IPS DF 6.9 (cell line): Measurements from ENCODE around the gene CYB5A.

Experiments used
- DNase-seq: peaks from one replicate; pipeline ENCODE4 v3.0.0-alpha.2; 2013; ENCODE audit warnings: low read depth, low spot score
- H3K27ac ChIP-seq: one replicate; pipeline ENCODE4 v1.5.1; 2013; ENCODE audit warnings: low read length, control low read depth
- H3K27me3 ChIP-seq: 2 replicates; pipeline ENCODE4 v1.6.1; 2013; ENCODE audit warnings: mild to moderate bottlenecking, low read length; ENCODE audit not compliant: control insufficient read depth, insufficient read depth
- H3K36me3 ChIP-seq: 2 replicates; pipeline ENCODE4 v1.6.1; 2013; ENCODE audit warnings: low read length; ENCODE audit not compliant: control insufficient read depth, insufficient read depth
- H3K4me1 ChIP-seq: 2 replicates; pipeline ENCODE4 v1.6.1; 2013; ENCODE audit warnings: low read length; ENCODE audit not compliant: control insufficient read depth, insufficient read depth
- H3K4me3 ChIP-seq: 2 replicates; pipeline ENCODE4 v1.5.1; 2013; ENCODE audit warnings: mild to moderate bottlenecking, low read length
- H3K9me3 ChIP-seq: 2 replicates; pipeline ENCODE4 v1.6.1; 2013; ENCODE audit warnings: low read length, inconsistent platforms; ENCODE audit not compliant: control insufficient read depth, insufficient read depth
- WGBS: extraction: QIAGEN DNeasy Blood & Tissue Kit; methylation state at CpG from one replicate; pipeline ENCODE4 v1.1.7; 2013; ENCODE audit warnings: mixed read lengths, missing lambda C conversion rate; ENCODE audit not compliant: insufficient read length, insufficient coverage; 5-methylcytosine and 5-hydroxymethylcytosine counted together

Gene CYB5A

DNA sequence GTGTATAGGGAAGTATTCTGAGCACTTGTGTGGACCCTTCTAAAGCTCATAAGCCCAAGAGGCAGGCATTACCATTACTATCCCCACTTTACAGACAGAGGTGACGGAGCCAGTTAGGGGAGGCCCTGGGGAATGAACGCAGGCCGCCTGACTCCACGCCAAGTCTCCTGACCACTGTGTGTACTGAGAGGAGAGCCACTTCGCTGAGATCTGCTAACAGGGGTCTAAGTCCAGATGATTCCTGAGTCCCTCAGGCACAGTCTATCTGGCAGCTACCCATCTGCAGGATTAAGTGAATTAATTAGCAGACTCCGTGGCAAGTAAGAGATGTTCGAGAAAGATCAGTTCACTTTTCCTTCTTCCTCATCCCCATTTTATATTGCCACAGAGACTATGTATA is 13.7 kb downstream of the CYB5A start:
- Histone ChIP-seq H3K27me3 (no peaks in the 10 kb centered on the region), H3K9me3 (no peaks in the 10 kb centered on the region), H3K4me1 (peaks cover 15% of the 10 kb centered on the region; the same call in 1 of the 2 replicates), H3K27ac (no peak overlapping the region), H3K36me3 (no peaks in the 10 kb centered on the region), H3K4me3 (no peak overlapping the region)
- WGBS: no CpG with 5 or more reads among the region's 7 CpGs
- DNase-seq: no peak

DNA sequence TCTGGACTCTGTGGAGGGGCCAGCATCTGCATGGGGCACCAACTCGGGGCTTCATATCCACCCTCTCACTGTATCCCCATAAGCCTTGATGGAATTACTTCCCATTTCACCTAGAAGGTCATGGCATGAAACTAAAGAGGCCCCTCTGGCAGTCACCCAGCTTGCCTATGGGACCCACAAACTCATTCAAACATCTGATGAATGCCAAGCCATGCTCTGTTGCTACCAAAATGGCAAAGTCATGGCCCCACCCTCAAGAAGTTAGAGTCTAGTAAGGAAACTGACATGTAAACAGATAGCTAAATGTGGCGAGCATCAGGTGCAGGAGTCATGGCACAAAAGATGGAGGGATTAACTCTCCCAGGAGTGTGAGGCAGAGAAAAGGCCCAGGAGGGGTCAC is 14.5 kb downstream of the CYB5A start:
- no peaks in the 10 kb centered on the region for H3K36me3 ChIP-seq
- no peaks in the 10 kb centered on the region for H3K9me3 ChIP-seq
- no peak for DNase-seq
- no peaks in the 10 kb centered on the region for H3K27me3 ChIP-seq
- no CpG with 5 or more reads among the region's 2 CpGs for WGBS
- peaks cover 11% of the 10 kb centered on the region; the same call in 1 of the 2 replicates for H3K4me1 ChIP-seq
- no peak overlapping the region for H3K4me3 ChIP-seq
- no peak overlapping the region for H3K27ac ChIP-seq

DNA sequence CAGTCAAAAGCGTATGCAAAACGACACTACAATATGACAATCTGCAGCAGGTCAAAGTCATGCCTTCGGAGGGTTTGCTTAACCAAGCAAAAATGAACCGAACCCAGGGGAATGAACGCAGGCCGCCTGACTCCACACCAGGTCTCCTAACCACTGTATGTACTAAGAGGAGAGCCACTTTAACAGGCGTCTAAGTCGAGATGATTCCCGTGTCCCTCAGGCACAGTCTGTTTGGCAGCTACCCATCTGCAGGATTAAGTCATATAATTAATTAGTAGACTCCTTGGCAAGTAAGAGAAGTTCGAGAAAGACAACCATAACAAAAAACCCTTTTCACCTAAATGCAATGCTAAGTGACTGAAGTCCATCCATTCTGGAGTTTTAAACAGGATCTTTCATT is 15.2 kb downstream of the CYB5A start:
- Histone ChIP-seq H3K4me1 (peaks cover 5% of the 10 kb centered on the region; the same call in 1 of the 2 replicates), H3K27ac (no peak overlapping the region), H3K4me3 (no peak overlapping the region), H3K27me3 (no peaks in the 10 kb centered on the region), H3K36me3 (no peaks in the 10 kb centered on the region), H3K9me3 (no peaks in the 10 kb centered on the region)
- WGBS: no CpG with 5 or more reads among the region's 10 CpGs
- no peak for DNase-seq

DNA sequence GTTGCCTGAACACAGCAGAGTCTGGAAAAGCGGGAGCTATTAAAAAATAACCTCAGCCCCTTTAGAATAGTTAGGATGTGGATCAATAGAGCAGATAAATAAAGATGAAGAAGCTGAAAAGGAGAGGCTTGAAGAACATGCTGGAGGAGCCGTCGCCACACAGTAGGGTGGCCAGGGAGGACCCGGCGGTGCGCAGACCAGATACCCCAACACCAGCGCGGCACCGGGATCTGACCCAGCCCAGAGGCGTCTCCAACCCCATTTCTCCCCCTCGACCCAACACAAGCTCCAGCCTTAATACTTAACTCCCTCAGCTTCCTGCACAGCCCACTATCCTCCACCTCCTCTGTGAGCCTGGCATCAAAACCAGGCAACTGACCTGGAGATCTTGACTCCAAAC is 16.0 kb downstream of the CYB5A start:
- H3K4me3 ChIP-seq: no peak overlapping the region
- no peaks in the 10 kb centered on the region for H3K36me3 ChIP-seq
- H3K4me1 ChIP-seq: peaks cover 1% of the 10 kb centered on the region; the same call in 1 of the 2 replicates
- WGBS: no CpG with 5 or more reads among the region's 11 CpGs
- H3K27ac ChIP-seq: no peak overlapping the region
- H3K27me3 ChIP-seq: no peaks in the 10 kb centered on the region
- DNase-seq: no peak
- no peaks in the 10 kb centered on the region for H3K9me3 ChIP-seq

DNA sequence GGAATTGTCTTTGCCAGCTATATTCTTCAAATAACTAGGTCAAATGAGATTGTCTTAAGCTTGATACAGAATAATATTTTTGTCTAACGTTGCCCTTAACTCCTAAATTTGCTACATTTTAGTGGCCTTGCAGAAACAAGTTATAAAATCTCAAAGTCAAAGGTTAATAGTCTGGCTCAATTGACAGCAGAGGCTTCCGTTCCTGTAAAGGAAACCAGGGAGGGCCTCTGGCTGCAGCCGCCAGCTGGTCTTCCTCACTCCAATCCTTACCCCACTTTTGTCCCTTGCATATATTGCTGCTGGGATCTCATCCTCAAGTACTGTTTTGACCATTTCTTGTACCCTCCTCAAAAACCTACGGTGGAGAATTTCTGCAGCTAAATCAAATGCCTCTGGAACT is 17.1 kb downstream of the CYB5A start:
- no CpG with 5 or more reads among the region's 4 CpGs for WGBS
- H3K27me3 ChIP-seq: no peaks in the 10 kb centered on the region
- H3K9me3 ChIP-seq: no peaks in the 10 kb centered on the region
- no peak overlapping the region for H3K4me3 ChIP-seq
- H3K4me1 ChIP-seq: 0 out of 2 replicates have a peak, but pooled peaks cover 1% of the 10 kb centered on the region
- H3K36me3 ChIP-seq: no peaks in the 10 kb centered on the region
- H3K27ac ChIP-seq: no peak overlapping the region
- DNase-seq: no peak

DNA sequence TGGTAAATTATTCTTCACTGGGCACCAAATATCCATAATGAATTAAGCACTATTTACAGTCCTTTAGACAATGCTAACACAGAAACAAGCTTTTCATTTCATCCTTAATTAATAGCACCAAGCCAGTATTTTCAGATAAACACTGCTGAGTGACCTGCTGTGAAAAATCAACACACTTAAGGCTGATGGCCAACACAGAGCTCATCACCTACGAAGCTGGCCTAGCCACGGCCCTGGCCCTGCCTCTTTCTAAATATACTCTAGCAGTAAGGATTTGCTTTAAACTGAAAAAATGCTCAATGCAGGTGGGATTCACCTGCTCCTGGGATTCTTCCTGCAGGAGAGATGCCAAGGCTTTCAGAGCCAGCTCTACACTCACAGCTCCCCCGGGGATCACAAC is 18.4 kb downstream of the CYB5A start:
- Histone ChIP-seq H3K36me3 (no peaks in the 10 kb centered on the region; the same call in 1 of the 2 replicates), H3K4me1 (peaks cover 2% of the 10 kb centered on the region), H3K27me3 (no peaks in the 10 kb centered on the region; the same call in 1 of the 2 replicates), H3K4me3 (no peak overlapping the region), H3K27ac (no peak overlapping the region), H3K9me3 (no peaks in the 10 kb centered on the region)
- DNase-seq: no peak
- WGBS: no CpG with 5 or more reads among the region's 3 CpGs

DNA sequence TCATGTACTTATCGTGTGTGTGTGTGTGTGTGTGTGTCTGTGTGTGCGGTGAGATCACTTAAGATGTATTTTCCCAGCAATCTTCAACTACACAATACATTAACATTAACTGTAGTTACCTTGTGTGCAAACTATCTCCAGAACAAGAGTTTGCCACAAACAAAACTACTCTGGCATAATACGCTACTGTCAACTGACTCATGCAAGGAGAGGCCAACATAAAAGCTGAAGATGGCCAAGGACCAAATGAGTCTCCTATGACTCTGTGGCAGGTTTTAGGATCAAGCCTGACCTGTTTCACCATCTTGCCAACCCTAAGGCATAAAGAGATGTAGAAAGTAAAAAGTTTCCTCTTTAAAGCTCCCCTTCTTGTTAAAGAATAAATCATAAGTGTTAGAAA is 20.1 kb downstream of the CYB5A start:
- WGBS: no CpG with 5 or more reads among the region's 3 CpGs

DNA sequence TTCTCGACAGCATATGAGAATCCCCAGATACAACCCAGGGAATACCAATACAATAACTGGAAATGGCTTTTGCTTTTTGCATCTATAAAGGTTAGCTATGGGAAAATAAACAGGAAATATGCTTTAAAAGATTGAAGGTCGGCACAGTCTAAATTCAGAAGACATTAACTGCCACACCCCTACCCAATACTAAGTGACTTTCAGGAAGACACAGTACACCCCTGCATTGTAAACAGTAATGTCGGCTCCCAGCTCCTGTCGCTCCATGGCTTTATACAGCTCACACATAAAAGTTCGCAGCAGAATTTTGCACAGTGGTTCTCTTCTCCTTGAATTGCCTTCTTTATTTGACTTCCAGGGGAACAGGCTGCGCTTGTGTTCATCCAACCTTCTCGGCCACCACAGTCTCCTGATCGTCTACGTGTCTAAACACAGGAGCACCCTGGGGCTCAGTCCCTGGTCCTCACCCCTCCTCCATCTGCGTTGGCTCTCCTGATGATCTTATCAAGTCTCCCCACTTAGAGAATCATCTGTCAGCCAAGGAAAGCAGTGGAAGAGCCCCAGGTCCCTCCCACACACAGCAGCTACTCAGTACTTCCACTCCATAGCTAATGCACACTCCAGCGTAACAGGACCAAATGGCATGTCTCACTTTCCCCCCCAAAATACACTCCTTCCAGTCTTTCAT is 22.7 kb downstream of the CYB5A start:
- Histone ChIP-seq H3K36me3 (no peaks in the 10 kb centered on the region; the same call in 1 of the 2 replicates), H3K27me3 (no peaks in the 10 kb centered on the region; the same call in 1 of the 2 replicates), H3K27ac (no peak overlapping the region), H3K4me3 (no peak overlapping the region), H3K9me3 (no peaks in the 10 kb centered on the region), H3K4me1 (peaks cover 2% of the 10 kb centered on the region)
- no CpG with 5 or more reads among the region's 11 CpGs for WGBS
- no peak for DNase-seq

More for the DNA sequence above, 20.1 kb downstream of the CYB5A start:
- H3K4me1 ChIP-seq: peaks cover 2% of the 10 kb centered on the region
- no peak for DNase-seq
- no peak overlapping the region for H3K27ac ChIP-seq
- no peaks in the 10 kb centered on the region for H3K9me3 ChIP-seq
- H3K4me3 ChIP-seq: no peak overlapping the region
- no peaks in the 10 kb centered on the region; the same call in 1 of the 2 replicates for H3K27me3 ChIP-seq
- no peaks in the 10 kb centered on the region; the same call in 1 of the 2 replicates for H3K36me3 ChIP-seq

DNA sequence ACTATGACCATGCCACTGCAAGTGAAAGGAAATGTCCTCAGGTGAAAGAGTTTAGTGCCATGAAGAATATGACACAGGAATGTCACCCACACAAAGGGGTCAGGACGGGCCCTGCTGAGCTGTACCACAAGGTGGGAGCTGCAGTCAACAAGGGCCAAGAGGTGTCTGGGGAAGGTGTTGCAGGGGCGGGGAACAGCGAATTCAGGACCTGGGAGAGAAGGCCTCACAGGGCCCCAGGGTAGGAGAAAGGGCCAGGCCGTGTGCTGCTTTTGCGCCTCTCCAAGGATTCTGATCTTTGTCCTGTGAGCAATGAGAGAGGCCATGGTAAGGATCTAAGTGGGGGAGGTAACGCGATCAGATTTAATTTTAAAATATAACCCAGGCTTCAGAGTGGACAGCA is 23.6 kb downstream of the CYB5A start:
- Histone ChIP-seq H3K27ac (no peak overlapping the region), H3K4me1 (peaks cover 2% of the 10 kb centered on the region), H3K9me3 (no peaks in the 10 kb centered on the region), H3K36me3 (no peaks in the 10 kb centered on the region; the same call in 1 of the 2 replicates), H3K27me3 (no peaks in the 10 kb centered on the region; the same call in 1 of the 2 replicates), H3K4me3 (no peak overlapping the region)
- WGBS: no CpG with 5 or more reads among the region's 7 CpGs
- DNase-seq: no peak

DNA sequence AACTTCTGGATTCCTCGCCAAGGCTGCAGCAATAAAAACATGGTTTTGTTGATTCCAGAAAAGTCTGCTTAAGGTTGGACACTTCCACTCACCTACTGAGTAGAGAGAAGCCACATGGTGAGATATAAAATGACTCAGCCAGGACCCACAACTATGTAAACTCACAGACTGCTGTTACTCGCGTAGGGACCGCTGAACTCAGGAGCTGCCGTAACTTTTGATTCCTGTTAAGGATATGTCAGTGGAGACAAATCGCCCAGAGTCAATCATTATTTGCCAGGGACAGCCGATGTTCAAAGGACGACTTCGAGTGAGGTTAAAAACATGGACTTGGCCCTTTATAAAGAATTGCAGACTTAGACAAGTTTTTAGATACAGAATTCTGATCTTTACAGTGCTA is 25.6 kb downstream of the CYB5A start:
- Histone ChIP-seq H3K9me3 (no peaks in the 10 kb centered on the region), H3K27me3 (no peaks in the 10 kb centered on the region; the same call in 1 of the 2 replicates), H3K4me1 (peaks cover 2% of the 10 kb centered on the region), H3K4me3 (no peak overlapping the region), H3K36me3 (peaks cover 4% of the 10 kb centered on the region), H3K27ac (no peak overlapping the region)
- no CpG with 5 or more reads among the region's 9 CpGs for WGBS
- no peak for DNase-seq
